ENCODE data around the gene CHP2. TPM values are rescaled to one million over a fixed set of nuclear protein-coding genes. Genes with fewer than 3 reads are reported as not detected.

The CHP2 gene
- total RNA-seq, 3 donors from 2014 or later: 97.5 to 432 (median 101) TPM

- Histone ChIP-seq H3K4me3 (no peak overlapping the region), H3K9me3 (no peaks in the 10 kb centered on the region), H3K4me1 (ENCODE audit: low read depth) (peaks cover 4% of the 10 kb centered on the region), H3K36me3 (ENCODE audit: low read depth) (no peaks in the 10 kb centered on the region)
- DNase-seq (peak in 1 of 3 donors; percentile 68), ATAC-seq (peak; percentile 36)
- no peak for TF ChIP-seq CTCF (IDR thresholded peaks at IDR 0.05)
- intact Hi-C loops (cut with DNase I, micrococcal nuclease): no loop called here
These were observed 13.8 kb downstream of the CHP2 start for GRCh38 chr16:23768581-23768980.

GRCh38 chr16:23771027-23771426, 16.2 kb downstream of the CHP2 start:
- no peaks in the 10 kb centered on the region for H3K9me3 ChIP-seq
- no peaks in the 10 kb centered on the region for H3K36me3 ChIP-seq (ENCODE audit: low read depth)
- no peak overlapping the region for H3K4me3 ChIP-seq
- DNase-seq (no peak), ATAC-seq (no peak)
- intact Hi-C loops (cut with DNase I, micrococcal nuclease): no loop called here
- H3K4me1 ChIP-seq (ENCODE audit: low read depth): peaks cover 4% of the 10 kb centered on the region
- TF ChIP-seq CTCF (IDR thresholded peaks at IDR 0.05): no peak

- Histone ChIP-seq H3K4me3 (no peak overlapping the region), H3K36me3 (ENCODE audit: low read depth) (no peaks in the 10 kb centered on the region), H3K4me1 (ENCODE audit: low read depth) (peaks cover 4% of the 10 kb centered on the region), H3K9me3 (no peaks in the 10 kb centered on the region)
- DNase-seq (no peak), ATAC-seq (no peak)
- intact Hi-C loops (cut with DNase I, micrococcal nuclease): no loop called here
- TF ChIP-seq CTCF (IDR thresholded peaks at IDR 0.05): no peak
These were observed 16.8 kb downstream of the CHP2 start for GRCh38 chr16:23771642-23772041.

- Histone ChIP-seq H3K9me3 (no peaks in the 10 kb centered on the region), H3K36me3 (ENCODE audit: low read depth) (no peaks in the 10 kb centered on the region), H3K4me1 (ENCODE audit: low read depth) (peaks cover 1% of the 10 kb centered on the region), H3K4me3 (no peak overlapping the region)
- DNase-seq (no peak), ATAC-seq (no peak)
- intact Hi-C loops (cut with DNase I, micrococcal nuclease): no loop called here
- no peak for TF ChIP-seq CTCF (IDR thresholded peaks at IDR 0.05)
These were observed 18.5 kb downstream of the CHP2 start for GRCh38 chr16:23773339-23773738.

GRCh38 chr16:23781176-23781575, 26.4 kb downstream of the CHP2 start:
- DNase-seq (no peak), ATAC-seq (no peak)
- Histone ChIP-seq H3K36me3 (ENCODE audit: low read depth) (no peaks in the 10 kb centered on the region), H3K9me3 (no peaks in the 10 kb centered on the region), H3K4me1 (ENCODE audit: low read depth) (peaks cover 2% of the 10 kb centered on the region), H3K4me3 (no peak overlapping the region)
- intact Hi-C loops (cut with DNase I, micrococcal nuclease): no loop called here
- no peak for TF ChIP-seq CTCF (IDR thresholded peaks at IDR 0.05)

GRCh38 chr16:23784811-23785447, 30.1 kb downstream of the CHP2 start:
- no peak overlapping the region for H3K4me3 ChIP-seq
- H3K36me3 ChIP-seq (ENCODE audit: low read depth): no peaks in the 10 kb centered on the region
- no peaks in the 10 kb centered on the region for H3K9me3 ChIP-seq
- no peak for TF ChIP-seq CTCF (IDR thresholded peaks at IDR 0.05)
- intact Hi-C loops (cut with DNase I, micrococcal nuclease): no loop called here
- ATAC-seq (no peak), DNase-seq (no peak)
- peaks cover 2% of the 10 kb centered on the region for H3K4me1 ChIP-seq (ENCODE audit: low read depth)

All from mucosa of descending colon (tissue), 3 donors.